ENCODE results near the gene PIGU.
"Not testable (repeated sequence)": the region's sequence is repeated elsewhere in the genome, so short reads cannot be mapped to it uniquely, and the experiment has no call there.

PIGU gene

DNA sequence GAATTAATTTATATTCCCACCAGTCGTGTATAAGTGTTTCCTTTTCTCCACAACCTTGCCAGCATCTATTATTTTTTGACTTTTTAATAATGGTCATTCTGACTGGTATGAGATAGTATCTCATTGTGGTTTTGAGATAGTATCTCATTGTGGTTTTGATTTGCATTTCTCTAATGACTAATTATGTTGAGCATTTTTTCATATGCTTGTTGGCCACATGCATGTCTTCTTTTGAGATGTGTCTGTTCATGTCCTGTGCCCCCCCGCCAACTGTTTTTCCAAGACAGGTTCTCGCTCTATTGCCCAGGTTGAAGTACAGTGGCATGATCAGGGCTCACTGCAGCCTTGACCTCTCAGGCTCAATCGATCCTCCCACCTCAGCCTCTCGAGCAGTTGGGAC lies 15.1 kb downstream of the PIGU start:
- H2AFZ ChIP-seq (ENCODE audit: low read depth, low read length); H3K4me3 ChIP-seq (ENCODE audit: insufficient read depth in 1 of 2, low read depth in 1 of 2, low read length in 2 of 2); H4K91ac ChIP-seq (ENCODE audit: low read length); H3K27me3 ChIP-seq (ENCODE audit: control insufficient read depth in 1 of 2, insufficient read depth in 1 of 2, low read length in 2 of 2); H3K4ac ChIP-seq (ENCODE audit: low read depth in 1 of 2, low read length in 2 of 2); H3K18ac ChIP-seq (ENCODE audit: low read depth in 1 of 2, low read length in 2 of 2); H3K23ac ChIP-seq (ENCODE audit: low read length in 2 of 2); H4K8ac ChIP-seq (ENCODE audit: low read length); H2BK12ac ChIP-seq (ENCODE audit: low read length in 2 of 2); H3K9ac ChIP-seq (ENCODE audit: low read length); H2BK15ac ChIP-seq (ENCODE audit: low read depth, poor library complexity, severe bottlenecking); H3K4me1 ChIP-seq (ENCODE audit: control insufficient read depth, insufficient read depth, low read depth, low read length); H3K9me3 ChIP-seq (ENCODE audit: control insufficient read depth, low read length); H2AK5ac ChIP-seq (ENCODE audit: low read length, severe bottlenecking); H3K4me2 ChIP-seq (ENCODE audit: low read length, poor library complexity, severe bottlenecking); H3K14ac ChIP-seq (ENCODE audit: low read length in 2 of 2); H3K36me3 ChIP-seq (ENCODE audit: control insufficient read depth in 1 of 2, insufficient read depth in 2 of 2, low read depth in 1 of 2, low read length in 2 of 2); H2BK5ac ChIP-seq (ENCODE audit: low read depth, low read length, poor library complexity, severe bottlenecking); H2BK120ac ChIP-seq (ENCODE audit: low read depth, low read length); H3K27ac ChIP-seq (ENCODE audit: low read length, poor library complexity, severe bottlenecking): not testable (repeated sequence)
- peak; percentile 30 for DNase-seq
- H3K79me1 ChIP-seq (replicated peaks; ENCODE audit: low read length, poor library complexity, severe bottlenecking): peaks cover 14% of the 10 kb centered on the region
- WGBS: 97% methylated on average over 4 of the region's 5 CpGs

DNA sequence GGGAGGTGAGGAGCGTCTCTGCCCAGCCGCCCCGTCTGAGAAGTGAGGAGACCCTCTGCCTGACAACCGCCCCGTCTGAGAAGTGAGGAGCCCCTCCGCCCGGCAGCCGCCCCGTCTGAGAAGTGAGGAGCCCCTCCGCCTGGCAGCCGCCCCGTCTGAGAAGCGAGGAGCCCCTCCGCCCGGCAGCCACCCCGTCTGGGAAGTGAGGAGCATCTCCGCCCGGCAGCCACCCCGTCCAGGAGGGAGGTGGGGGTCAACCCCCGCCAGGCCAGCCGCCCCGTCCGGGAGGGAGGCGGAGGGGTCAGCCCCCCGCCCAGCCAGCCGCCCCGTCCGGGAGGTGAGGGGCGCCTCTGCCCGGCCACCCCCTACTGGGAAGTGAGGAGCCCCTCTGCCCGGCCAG lies 18.2 kb downstream of the PIGU start:
- not testable (repeated sequence) for DNase-seq; H2AFZ ChIP-seq (ENCODE audit: low read depth, low read length); H3K23ac ChIP-seq (ENCODE audit: low read length in 2 of 2); H2BK120ac ChIP-seq (ENCODE audit: low read depth, low read length); H3K9ac ChIP-seq (ENCODE audit: low read length); H4K91ac ChIP-seq (ENCODE audit: low read length); H4K8ac ChIP-seq (ENCODE audit: low read length); H3K18ac ChIP-seq (ENCODE audit: low read depth in 1 of 2, low read length in 2 of 2); H3K27me3 ChIP-seq (ENCODE audit: control insufficient read depth in 1 of 2, insufficient read depth in 1 of 2, low read length in 2 of 2); H3K27ac ChIP-seq (ENCODE audit: low read length, poor library complexity, severe bottlenecking); H3K4me3 ChIP-seq (ENCODE audit: insufficient read depth in 1 of 2, low read depth in 1 of 2, low read length in 2 of 2); H3K79me1 ChIP-seq (replicated peaks; ENCODE audit: low read length, poor library complexity, severe bottlenecking); H3K4me1 ChIP-seq (ENCODE audit: control insufficient read depth, insufficient read depth, low read depth, low read length); H2BK12ac ChIP-seq (ENCODE audit: low read length in 2 of 2); H2BK5ac ChIP-seq (ENCODE audit: low read depth, low read length, poor library complexity, severe bottlenecking); H3K36me3 ChIP-seq (ENCODE audit: control insufficient read depth in 1 of 2, insufficient read depth in 2 of 2, low read depth in 1 of 2, low read length in 2 of 2); H3K4ac ChIP-seq (ENCODE audit: low read depth in 1 of 2, low read length in 2 of 2); H3K9me3 ChIP-seq (ENCODE audit: control insufficient read depth, low read length); H3K14ac ChIP-seq (ENCODE audit: low read length in 2 of 2); H2BK15ac ChIP-seq (ENCODE audit: low read depth, poor library complexity, severe bottlenecking); H3K4me2 ChIP-seq (ENCODE audit: low read length, poor library complexity, severe bottlenecking); H2AK5ac ChIP-seq (ENCODE audit: low read length, severe bottlenecking)
- 100% methylated on average over 10 of the region's 31 CpGs for WGBS

DNA sequence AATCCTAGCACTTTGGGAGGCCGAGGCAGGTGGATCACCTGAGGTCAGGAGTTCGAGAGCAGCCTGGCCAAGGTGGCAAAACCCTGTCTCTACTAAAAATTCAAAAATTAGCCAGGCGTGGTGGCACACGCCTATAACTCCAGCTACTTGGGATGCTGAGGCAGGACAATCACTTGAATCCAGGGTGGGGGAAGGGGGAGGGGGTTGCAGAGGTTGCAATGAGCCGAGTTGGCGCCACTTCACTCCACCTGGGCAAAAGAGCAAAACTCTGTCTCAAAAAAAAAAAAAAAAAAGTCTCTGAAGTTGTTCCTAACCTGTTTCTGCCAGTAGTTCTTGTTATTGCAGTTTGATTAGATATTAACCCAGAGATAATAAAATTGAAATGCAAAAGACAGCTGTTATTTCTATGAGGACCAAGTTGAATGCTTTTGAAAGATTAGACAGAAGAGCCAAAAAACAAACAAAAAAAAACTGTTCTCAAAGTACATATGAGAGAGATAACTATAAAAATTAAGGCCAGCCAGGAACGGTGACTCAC lies 22.6 kb downstream of the PIGU start:
- H4K91ac ChIP-seq (ENCODE audit: low read length): no peak overlapping the region
- no peak overlapping the region for H3K27ac ChIP-seq (ENCODE audit: low read length, poor library complexity, severe bottlenecking)
- peaks cover 0 to 3% of the 10 kb centered on the region in 2 experiments for H3K36me3 ChIP-seq (ENCODE audit: control insufficient read depth in 1 of 2, insufficient read depth in 2 of 2, low read depth in 1 of 2, low read length in 2 of 2)
- no peaks in the 10 kb centered on the region for H3K9me3 ChIP-seq (ENCODE audit: control insufficient read depth, low read length)
- no peak overlapping the region for H3K18ac ChIP-seq (ENCODE audit: low read depth in 1 of 2, low read length in 2 of 2)
- H3K4me1 ChIP-seq (ENCODE audit: control insufficient read depth, insufficient read depth, low read depth, low read length): no peaks in the 10 kb centered on the region
- no peak overlapping the region for H3K23ac ChIP-seq (ENCODE audit: low read length in 2 of 2)
- DNase-seq: no peak
- H2AK5ac ChIP-seq (ENCODE audit: low read length, severe bottlenecking): no peak overlapping the region
- 90% methylated on average over 2 of the region's 7 CpGs for WGBS
- no peak overlapping the region for H2AFZ ChIP-seq (ENCODE audit: low read depth, low read length)
- H2BK15ac ChIP-seq (ENCODE audit: low read depth, poor library complexity, severe bottlenecking): no peak overlapping the region
- no peak overlapping the region for H3K4me2 ChIP-seq (ENCODE audit: low read length, poor library complexity, severe bottlenecking)
- H4K8ac ChIP-seq (ENCODE audit: low read length): no peak overlapping the region
- no peak overlapping the region for H3K4ac ChIP-seq (ENCODE audit: low read depth in 1 of 2, low read length in 2 of 2)
- H3K14ac ChIP-seq (ENCODE audit: low read length in 2 of 2): no peak overlapping the region
- H2BK120ac ChIP-seq (ENCODE audit: low read depth, low read length): no peak overlapping the region
- no peak overlapping the region for H3K9ac ChIP-seq (ENCODE audit: low read length)
- no peak overlapping the region for H2BK12ac ChIP-seq (ENCODE audit: low read length in 2 of 2)
- H3K79me1 ChIP-seq (replicated peaks; ENCODE audit: low read length, poor library complexity, severe bottlenecking): no peaks in the 10 kb centered on the region
- no peak overlapping the region for H2BK5ac ChIP-seq (ENCODE audit: low read depth, low read length, poor library complexity, severe bottlenecking)
- H3K4me3 ChIP-seq (ENCODE audit: insufficient read depth in 1 of 2, low read depth in 1 of 2, low read length in 2 of 2): no peak overlapping the region
- no peaks in the 10 kb centered on the region for H3K27me3 ChIP-seq (ENCODE audit: control insufficient read depth in 1 of 2, insufficient read depth in 1 of 2, low read length in 2 of 2)

DNA sequence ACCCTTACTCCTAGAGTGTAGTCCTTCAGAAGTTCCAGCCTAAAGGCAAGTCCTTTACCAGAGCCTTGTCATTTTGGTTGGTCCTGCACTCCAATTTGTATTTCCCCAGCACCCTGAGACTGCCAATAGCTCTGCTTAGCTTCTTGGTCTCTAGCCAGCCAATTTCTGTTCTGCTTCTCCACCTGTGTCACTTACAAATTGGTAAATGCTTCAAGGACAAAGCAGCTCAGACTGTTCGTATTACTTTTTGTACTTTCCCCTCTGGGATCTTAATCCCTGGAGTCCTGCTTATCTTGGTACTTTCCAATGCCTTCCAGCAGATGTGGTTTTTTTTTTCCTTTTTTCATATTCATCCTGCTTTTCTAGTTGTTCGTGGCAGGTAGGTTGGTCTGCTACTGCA lies 25.7 kb downstream of the PIGU start:
- H2AFZ ChIP-seq (ENCODE audit: low read depth, low read length): no peak overlapping the region
- no peak overlapping the region for H3K27ac ChIP-seq (ENCODE audit: low read length, poor library complexity, severe bottlenecking)
- WGBS: 100% methylated on average over 2 of the region's 2 CpGs

More for the DNA sequence above, 25.7 kb downstream of the PIGU start:
- H4K91ac ChIP-seq (ENCODE audit: low read length): no peak overlapping the region
- no peak overlapping the region for H4K8ac ChIP-seq (ENCODE audit: low read length)
- no peaks in the 10 kb centered on the region for H3K4me1 ChIP-seq (ENCODE audit: control insufficient read depth, insufficient read depth, low read depth, low read length)
- no peak overlapping the region for H3K18ac ChIP-seq (ENCODE audit: low read depth in 1 of 2, low read length in 2 of 2)
- H3K9me3 ChIP-seq (ENCODE audit: control insufficient read depth, low read length): no peaks in the 10 kb centered on the region
- H3K23ac ChIP-seq (ENCODE audit: low read length in 2 of 2): no peak overlapping the region
- no peak overlapping the region for H2BK120ac ChIP-seq (ENCODE audit: low read depth, low read length)
- DNase-seq: no peak
- no peak overlapping the region for H3K4ac ChIP-seq (ENCODE audit: low read depth in 1 of 2, low read length in 2 of 2)
- H3K9ac ChIP-seq (ENCODE audit: low read length): no peak overlapping the region
- no peak overlapping the region for H3K4me2 ChIP-seq (ENCODE audit: low read length, poor library complexity, severe bottlenecking)
- no peak overlapping the region for H2BK12ac ChIP-seq (ENCODE audit: low read length in 2 of 2)
- no peak overlapping the region for H2BK5ac ChIP-seq (ENCODE audit: low read depth, low read length, poor library complexity, severe bottlenecking)
- no peak overlapping the region for H2BK15ac ChIP-seq (ENCODE audit: low read depth, poor library complexity, severe bottlenecking)
- no peak overlapping the region for H2AK5ac ChIP-seq (ENCODE audit: low read length, severe bottlenecking)
- H3K27me3 ChIP-seq (ENCODE audit: control insufficient read depth in 1 of 2, insufficient read depth in 1 of 2, low read length in 2 of 2): no peaks in the 10 kb centered on the region
- no peak overlapping the region for H3K4me3 ChIP-seq (ENCODE audit: insufficient read depth in 1 of 2, low read depth in 1 of 2, low read length in 2 of 2)
- peaks cover 0 to 3% of the 10 kb centered on the region in 2 experiments for H3K36me3 ChIP-seq (ENCODE audit: control insufficient read depth in 1 of 2, insufficient read depth in 2 of 2, low read depth in 1 of 2, low read length in 2 of 2)
- no peaks in the 10 kb centered on the region for H3K79me1 ChIP-seq (replicated peaks; ENCODE audit: low read length, poor library complexity, severe bottlenecking)
- H3K14ac ChIP-seq (ENCODE audit: low read length in 2 of 2): no peak overlapping the region
